Fibroblast of gingiva (primary cell): ENCODE results near the gene GPRC5C.
A peak's percentile ranks its signal among the peaks of the same experiment; 100 is the strongest.
"Not testable (repeated sequence)": the region's sequence is repeated elsewhere in the genome, so short reads cannot be mapped to it uniquely, and the experiment has no call there.

Source experiments
- DNase-seq: peaks from one replicate; pipeline ENCODE4 v3.0.0-alpha.2; 2011; ENCODE audit warnings: low read depth

The GPRC5C gene

GRCh38 chr17:74474043-74474792 is 42.3 kb downstream of the GPRC5C start:
- no peak for DNase-seq

- DNase-seq = no peak
Measured at GRCh38 chr17:74475189-74475588, 43.3 kb downstream of the GPRC5C start.

GRCh38 chr17:74477411-74477810 is 45.5 kb downstream of the GPRC5C start:
- no peak for DNase-seq

- no peak for DNase-seq
Measured at GRCh38 chr17:74478420-74479100, 46.7 kb downstream of the GPRC5C start.

- no peak for DNase-seq
Measured at GRCh38 chr17:74480290-74480689, 48.4 kb downstream of the GPRC5C start.

- no peak for DNase-seq
Measured at GRCh38 chr17:74481621-74482020, 49.7 kb downstream of the GPRC5C start.

- DNase-seq = no peak
Measured at GRCh38 chr17:74484066-74484465, 52.2 kb downstream of the GPRC5C start.

- DNase-seq = no peak
Measured at GRCh38 chr17:74485022-74485743, 53.3 kb downstream of the GPRC5C start.

- no peak for DNase-seq
Measured at GRCh38 chr17:74485841-74486240, 54.0 kb downstream of the GPRC5C start.

- not testable (repeated sequence) for DNase-seq
Measured at GRCh38 chr17:74488276-74488675, 56.4 kb downstream of the GPRC5C start.

GRCh38 chr17:74490716-74491115 is 58.8 kb downstream of the GPRC5C start:
- DNase-seq = no peak

- DNase-seq = no peak
Measured at GRCh38 chr17:74491626-74492025, 59.7 kb downstream of the GPRC5C start.

GRCh38 chr17:74493331-74493833 is 61.5 kb downstream of the GPRC5C start:
- DNase-seq = peak; percentile 41
